Gastroesophageal sphincter (tissue), 4 donors: ENCODE results near the gene STARD13. TPM values are rescaled to one million over a fixed set of nuclear protein-coding genes. Genes with fewer than 3 reads are reported as not detected.
"Not testable (repeated sequence)": the region's sequence is repeated elsewhere in the genome, so short reads cannot be mapped to it uniquely, and the experiment has no call there.

ENCODE experiments used
- ATAC-seq: fragments of 150-250 bp; one replicate; pipeline ENCODE4 v1.9.1; 2016; ENCODE audit warnings: mild to moderate bottlenecking, moderate library complexity
- H3K27ac ChIP-seq, 4 donors: fragments of 200-600 bp; sonication (generic) in 3 of 4; 1 replicate in 3 of 4; 2 replicates in 1 of 4; pipeline ENCODE4 v1.5.1; 2016 to 2019
- H3K27me3 ChIP-seq: fragments of 200-600 bp; sonication (generic); one replicate; pipeline ENCODE4 v1.5.1; 2019
- H3K36me3 ChIP-seq, 2 donors: fragments of 200-600 bp; sonication (generic); one replicate each; pipeline ENCODE4 v1.5.1; 2019; ENCODE audit warnings: control low read depth in 1 of 2
- H3K4me1 ChIP-seq, 3 donors: fragments of 200-600 bp; sonication (generic); 1 replicate in 2 of 3; 2 replicates in 1 of 3; pipeline ENCODE4 v1.5.1; 2016 to 2019; ENCODE audit warnings: control low read depth in 2 of 3
- H3K4me3 ChIP-seq, 2 donors: fragments of 200-600 bp; sonication (generic); one replicate each; pipeline ENCODE4 v1.5.1; 2019; ENCODE audit warnings: mild to moderate bottlenecking in 1 of 2, moderate library complexity in 1 of 2
- H3K9me3 ChIP-seq, 3 donors: fragments of 200-600 bp; sonication (generic); one replicate each; pipeline ENCODE4 v1.5.1; 2017 to 2019; ENCODE audit warnings: control low read depth in 2 of 3
- CTCF ChIP-seq, 4 experiments: fragments of 200-600 bp in 2 of 4; fragments of 450-650 bp in 2 of 4; sonication (generic) in 1 of 4; IDR thresholded peaks; one replicate each; pipeline ENCODE4 v1.5.1; 2017 to 2019; ENCODE audit warnings: antibody characterized with exemption in 4 of 4, mild to moderate bottlenecking in 2 of 4, moderate library complexity in 2 of 4
- EP300 ChIP-seq: sonication (generic); formaldehyde crosslinking; IDR thresholded peaks from one replicate; pipeline ENCODE4 v1.6.1; 2017; ENCODE audit warnings: antibody characterized with exemption, mild to moderate bottlenecking
- POLR2A ChIP-seq, 2 donors: fragments of 450-650 bp; IDR thresholded peaks; one replicate each; pipeline ENCODE4 v1.6.1; 2017; ENCODE audit warnings: antibody characterized with exemption in 2 of 2, mild to moderate bottlenecking in 2 of 2, moderate library complexity in 1 of 2
- POLR2AphosphoS5 ChIP-seq: sonication (generic); formaldehyde crosslinking; IDR thresholded peaks from one replicate; pipeline ENCODE4 v1.6.1; 2017; ENCODE audit warnings: antibody characterized with exemption
- WGBS, 2 donors: methylation state at CpG; one replicate each; pipeline ENCODE4 v1.1.5; 2018; ENCODE audit warnings: low coverage in 1 of 2; 5-methylcytosine and 5-hydroxymethylcytosine counted together
- total RNA-seq, 4 donors: library from RNA; depleted of rRNA; stranded (reverse); fragments of >200 nt; gene quantifications; one replicate each; pipeline ENCODE4 v1.1.0, GENCODE V29; 2016

The STARD13 gene
- total RNA-seq, 4 donors from 2014 or later, result 46.2 to 63.3 (median 49.3) TPM

GRCh38 chr13:33181264-33181663 is 104.3 kb downstream of the STARD13 start:
- H3K4me3 ChIP-seq, result no peak overlapping the region
- H3K36me3 ChIP-seq, result peaks cover 0 to 6% of the 10 kb centered on the region in 2 donors
- no peak for ATAC-seq
- TF ChIP-seq POLR2AphosphoS5, result no peak
- no peak for TF ChIP-seq CTCF (IDR thresholded peaks at IDR 0.05)
- TF ChIP-seq POLR2A (IDR thresholded peaks at IDR 0.05), result no peak
- TF ChIP-seq EP300, result no peak
- H3K4me1 ChIP-seq, result peaks cover 7 to 93% (median 30%) of the 10 kb centered on the region in 3 donors
- no peak overlapping the region for H3K27ac ChIP-seq
- H3K9me3 ChIP-seq, result no peaks in the 10 kb centered on the region
- no peaks in the 10 kb centered on the region for H3K27me3 ChIP-seq

DNA sequence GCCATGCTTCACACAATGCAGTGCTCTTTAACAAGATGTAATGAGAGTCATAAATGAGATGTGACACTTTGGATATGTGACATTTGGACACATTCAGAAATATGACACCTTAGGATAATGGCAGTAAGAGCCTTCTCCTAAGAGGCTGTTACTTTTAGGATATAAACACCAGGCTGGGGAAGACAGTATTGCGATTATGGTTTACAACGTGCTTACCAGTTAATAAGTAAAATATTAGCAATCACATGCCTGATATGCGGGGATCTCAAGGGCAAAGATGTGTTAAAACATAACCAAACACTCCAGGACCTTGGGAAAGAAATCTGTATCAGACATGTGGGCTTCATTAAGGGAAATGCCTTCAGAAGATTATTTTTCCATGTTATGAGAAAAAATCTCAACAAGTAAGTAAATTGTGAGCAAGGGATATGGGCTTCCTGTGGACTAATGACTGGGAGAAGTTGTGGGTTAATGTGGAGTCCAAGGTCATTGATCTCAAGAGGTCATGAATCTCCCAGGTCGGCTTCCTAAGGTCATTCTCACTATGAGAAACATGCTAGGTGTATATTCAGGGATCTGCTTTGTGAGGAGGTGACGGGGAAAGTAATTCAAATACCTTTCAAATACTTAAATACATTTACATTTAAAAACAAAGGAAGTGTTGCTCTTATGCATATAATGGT is 105.3 kb downstream of the STARD13 start:
- Histone ChIP-seq H3K27me3 (no peaks in the 10 kb centered on the region), H3K27ac (no peak overlapping the region), H3K4me3 (no peak overlapping the region), H3K9me3 (no peaks in the 10 kb centered on the region), H3K36me3 (peaks cover 0 to 6% of the 10 kb centered on the region in 2 donors), H3K4me1 (peaks cover 7 to 93% (median 24%) of the 10 kb centered on the region in 3 donors)
- TF ChIP-seq EP300, result no peak
- no peak for TF ChIP-seq POLR2A (IDR thresholded peaks at IDR 0.05)
- TF ChIP-seq CTCF (IDR thresholded peaks at IDR 0.05), result no peak
- TF ChIP-seq POLR2AphosphoS5, result no peak
- no peak for ATAC-seq
- 56 to 78% methylated on average over 5 of the region's 5 CpGs for WGBS, 2 donors

DNA sequence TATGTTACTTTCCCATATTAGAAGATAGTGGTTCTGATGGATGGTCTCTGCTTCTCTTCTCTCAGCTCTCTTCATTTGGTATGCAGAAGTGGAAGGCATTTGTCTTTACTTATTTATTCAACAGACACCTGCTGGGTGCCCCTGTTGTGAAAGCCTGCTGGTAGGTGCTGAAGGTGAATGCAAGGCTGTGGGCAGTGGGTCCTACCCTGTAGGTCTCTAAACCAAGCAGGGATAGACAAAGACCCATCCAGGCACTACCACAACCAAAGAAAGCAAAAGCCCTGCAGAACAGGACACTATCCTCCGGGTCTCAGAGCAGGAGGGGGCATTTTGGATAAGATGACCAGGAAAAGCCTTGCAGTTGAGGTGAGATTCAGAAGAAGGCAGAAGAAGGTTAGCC is 106.1 kb downstream of the STARD13 start:
- ATAC-seq, result no peak
- H3K9me3 ChIP-seq, result no peaks in the 10 kb centered on the region
- peaks cover 7 to 91% (median 23%) of the 10 kb centered on the region in 3 donors for H3K4me1 ChIP-seq
- TF ChIP-seq CTCF (IDR thresholded peaks at IDR 0.05) (no peak), EP300 (no peak), POLR2AphosphoS5 (no peak)
- peaks cover 0 to 6% of the 10 kb centered on the region in 2 donors for H3K36me3 ChIP-seq
- no peak overlapping the region for H3K27ac ChIP-seq
- H3K27me3 ChIP-seq, result no peaks in the 10 kb centered on the region
- H3K4me3 ChIP-seq, result no peak overlapping the region
- WGBS, 2 donors, result 67 to 100% methylated on average over 1 of the region's 1 CpG

GRCh38 chr13:33178209-33178840 is 107.2 kb downstream of the STARD13 start:
- ATAC-seq, result no peak
- Histone ChIP-seq H3K4me3 (no peak overlapping the region), H3K27ac (peak overlapping the region in 1 of 4 donors; percentile 24), H3K27me3 (no peaks in the 10 kb centered on the region), H3K4me1 (peaks cover 7 to 85% (median 13%) of the 10 kb centered on the region in 3 donors), H3K9me3 (no peaks in the 10 kb centered on the region), H3K36me3 (peaks cover 0 to 6% of the 10 kb centered on the region in 2 donors)
- WGBS, 2 donors, result 36 to 62% methylated on average over 4 of the region's 4 CpGs
- TF ChIP-seq POLR2AphosphoS5 (no peak), POLR2A (IDR thresholded peaks at IDR 0.05) (no peak), EP300 (no peak), CTCF (IDR thresholded peaks at IDR 0.05) (no peak)

GRCh38 chr13:33177340-33178208 is 108.0 kb downstream of the STARD13 start:
- not testable (repeated sequence) for ATAC-seq, H3K9me3 ChIP-seq, H3K27me3 ChIP-seq, H3K4me3 ChIP-seq, H3K36me3 ChIP-seq
- H3K4me1 ChIP-seq, result peaks cover 6 to 85% (median 7%) of the 10 kb centered on the region in 3 donors
- peak overlapping the region in 3 of 4 donors; percentile 21 to 30 (median 24) for H3K27ac ChIP-seq
- 56 to 69% methylated on average over 2 to 4 of the region's 4 CpGs for WGBS, 2 donors
